SK-N-SH (cell line): ENCODE measurements around the gene FBF1. TPM values are rescaled to one million over a fixed set of nuclear protein-coding genes. Genes with fewer than 3 reads are reported as not detected.

ENCODE experiments used
- CTCF ChIA-PET: fragments of 300-600, 350-600 bp; formaldehyde crosslinking; extraction: SDS; loops from one replicate; lab custom pipeline; 2021; lab: Yijun Ruan, JAX
- POLR2A ChIA-PET: fragments of 350-600 bp; sonication (Branson Sonifier 250); formaldehyde crosslinking; extraction: SDS; loops from one replicate; lab custom pipeline; 2020; ENCODE audit warnings: antibody characterized with exemption, inconsistent platforms; lab: Yijun Ruan, JAX
- DNase-seq: peaks from one replicate; pipeline ENCODE4 v3.0.0; 2012
- H2AFZ ChIP-seq: fragments of 200-600 bp; sonication (generic); 2 replicates; pipeline ENCODE4 v1.8.1; 2016; ENCODE audit warnings: antibody characterized with exemption, mild to moderate bottlenecking, low read depth
- H3F3A ChIP-seq: fragments of 200-600 bp; sonication (generic); replicated peaks from 2 replicates; pipeline ENCODE3; 2016; ENCODE audit warnings: antibody characterized with exemption, mild to moderate bottlenecking; ENCODE audit not compliant: insufficient read depth
- H3K27ac ChIP-seq, 2 experiments: fragments of 200-500 bp in 1 of 2; fragments of 200-600 bp in 1 of 2; sonication (Bioruptor generic) in 1 of 2; sonication (generic), shearing (Covaris generic) in 1 of 2; 2 replicates each; pipeline versions ENCODE4 v1.5.1 to v1.6.1; 2014 to 2016; ENCODE audit warnings: low read depth in 2 of 2, inconsistent platforms in 1 of 2, low read length in 1 of 2, mild to moderate bottlenecking in 1 of 2, mixed read lengths in 1 of 2
- H3K27me3 ChIP-seq: fragments of 200-600 bp; sonication (generic), shearing (Covaris generic); 2 replicates; pipeline ENCODE4 v1.6.1; 2016; ENCODE audit warnings: mixed run types; ENCODE audit not compliant: insufficient read depth
- H3K36me3 ChIP-seq, 2 experiments: fragments of 200-500 bp in 1 of 2; fragments of 200-600 bp in 1 of 2; sonication (Bioruptor generic) in 1 of 2; sonication (generic) in 1 of 2; replicated peaks in 1 of 2; 2 replicates each; pipeline versions ENCODE3 to v1.5.1; 2014 to 2016; ENCODE audit warnings: low read length in 1 of 2, mild to moderate bottlenecking in 1 of 2; ENCODE audit not compliant: insufficient read depth in 2 of 2, control insufficient read depth in 1 of 2
- H3K4me1 ChIP-seq, 2 experiments: fragments of 200-500 bp in 1 of 2; fragments of 200-600 bp in 1 of 2; sonication (Bioruptor generic) in 1 of 2; sonication (generic), shearing (Covaris generic) in 1 of 2; 2 replicates each; pipeline versions ENCODE4 v1.5.1 to v1.6.1; 2014 to 2016; ENCODE audit warnings: low read depth in 1 of 2, low read length in 1 of 2, mixed run types in 1 of 2; ENCODE audit not compliant: insufficient read depth in 2 of 2, control insufficient read depth in 1 of 2
- H3K4me2 ChIP-seq: fragments of 200-600 bp; sonication (generic), shearing (Covaris generic); 2 replicates; pipeline ENCODE4 v1.6.1; 2017; ENCODE audit warnings: mixed run types
- H3K4me3 ChIP-seq, 2 experiments: fragments of 200-500 bp in 1 of 2; fragments of 200-600 bp in 1 of 2; sonication (Bioruptor generic) in 1 of 2; sonication (generic), shearing (Covaris generic) in 1 of 2; 2 replicates each; pipeline versions ENCODE4 v1.5.1 to v1.8.1; 2014 to 2016; ENCODE audit warnings: low read depth in 2 of 2, inconsistent platforms in 1 of 2, low read length in 1 of 2, mild to moderate bottlenecking in 1 of 2, mixed read lengths in 1 of 2, moderate library complexity in 1 of 2
- H3K79me2 ChIP-seq: fragments of 200-600 bp; sonication (generic); 2 replicates; pipeline ENCODE4 v1.8.1; 2017; ENCODE audit warnings: mild to moderate bottlenecking; ENCODE audit not compliant: insufficient read depth
- H3K9ac ChIP-seq: fragments of 200-600 bp; sonication (generic); 2 replicates; pipeline ENCODE4 v1.6.1; 2017; ENCODE audit warnings: mixed run types
- H3K9me2 ChIP-seq: fragments of 200-600 bp; sonication (generic); 2 replicates; pipeline ENCODE4 v1.6.1; 2017; ENCODE audit warnings: mixed run types
- H3K9me3 ChIP-seq: fragments of 200-600 bp; sonication (generic); 2 replicates; pipeline ENCODE4 v1.6.1; 2017; ENCODE audit warnings: mixed run types, mild to moderate bottlenecking, moderate library complexity
- H4K20me1 ChIP-seq: fragments of 200-600 bp; sonication (generic); 2 replicates; pipeline ENCODE4 v1.6.1; 2017; ENCODE audit warnings: mild to moderate bottlenecking, mixed run types; ENCODE audit not compliant: insufficient read depth
- CHD2 ChIP-seq: fragments of 150-350 bp; IDR thresholded peaks from 2 replicates; pipeline ENCODE4 v1.6.1; 2018; ENCODE audit warnings: low read length; ENCODE audit not compliant: partially characterized antibody
- EP300 ChIP-seq, 2 experiments: IDR thresholded peaks; 2 replicates each; pipeline versions ENCODE4 v1.4.0 to v1.6.1; 2012; ENCODE audit warnings: borderline replicate concordance in 1 of 2, low read depth in 1 of 2, low read length in 1 of 2
- FOSL2 ChIP-seq: IDR thresholded peaks from 2 replicates; pipeline ENCODE4 v1.4.0; 2012; ENCODE audit warnings: low read depth, mild to moderate bottlenecking, moderate library complexity, borderline replicate concordance
- FOXJ3 ChIP-seq: sonication (generic); formaldehyde crosslinking; IDR thresholded peaks from 2 replicates; pipeline ENCODE4 v1.5.1; 2020; ENCODE audit warnings: mild to moderate bottlenecking, missing genetic modification reagents
- FOXM1 ChIP-seq: IDR thresholded peaks from 2 replicates; pipeline ENCODE4 v1.4.0; 2012; ENCODE audit warnings: low read depth, mild to moderate bottlenecking
- GATA2 ChIP-seq: sonication (generic); formaldehyde crosslinking; IDR thresholded peaks from 2 replicates; pipeline ENCODE4 v1.5.0; 2020; ENCODE audit warnings: mild to moderate bottlenecking, missing genetic modification reagents
- IRF3 ChIP-seq: fragments of 150-350 bp; IDR thresholded peaks from 2 replicates; pipeline ENCODE4 v1.6.1; 2016; ENCODE audit warnings: mild to moderate bottlenecking, low read depth, low read length
- MEF2A ChIP-seq: IDR thresholded peaks from 2 replicates; pipeline ENCODE4 v1.4.0; 2012; ENCODE audit warnings: low read depth, borderline replicate concordance
- NFIC ChIP-seq: IDR thresholded peaks from 2 replicates; pipeline ENCODE4 v1.4.0; 2012; ENCODE audit warnings: borderline replicate concordance
- NRF1 ChIP-seq: IDR thresholded peaks from 2 replicates; pipeline ENCODE4 v1.6.1; 2012; ENCODE audit warnings: low read depth, mild to moderate bottlenecking, low read length
- PBX3 ChIP-seq: IDR thresholded peaks from 2 replicates; pipeline ENCODE4; 2012
- POLR2AphosphoS5 ChIP-seq: IDR thresholded peaks from 2 replicates; pipeline ENCODE4 v1.6.1; 2012; ENCODE audit warnings: low read depth, low read length
- RCOR1 ChIP-seq: fragments of 150-350 bp; IDR thresholded peaks from 2 replicates; pipeline ENCODE4 v1.6.1; 2017; ENCODE audit warnings: antibody characterized with exemption, low read length
- REST ChIP-seq: IDR thresholded peaks from 2 replicates; pipeline ENCODE4 v1.6.1; 2012; ENCODE audit warnings: mild to moderate bottlenecking, low read depth, low read length, moderate library complexity
- RFX5 ChIP-seq: IDR thresholded peaks from 2 replicates; pipeline ENCODE4 v1.6.1; 2012; ENCODE audit warnings: mild to moderate bottlenecking, improper control_type of control experiment, low read length
- RXRA ChIP-seq: IDR thresholded peaks from 2 replicates; pipeline ENCODE4 v1.4.0; 2012; ENCODE audit warnings: low read depth, mild to moderate bottlenecking, borderline replicate concordance
- SIN3A ChIP-seq: IDR thresholded peaks from 2 replicates; pipeline ENCODE4 v1.6.1; 2012; ENCODE audit warnings: low read depth, mild to moderate bottlenecking, low read length, moderate library complexity, borderline replicate concordance
- SMC3 ChIP-seq: IDR thresholded peaks from 2 replicates; pipeline ENCODE4 v1.6.1; 2012; ENCODE audit warnings: low read depth, low read length, improper control_type of control experiment
- TEAD4 ChIP-seq: IDR thresholded peaks from 2 replicates; pipeline ENCODE4 v1.4.0; 2012; ENCODE audit warnings: mild to moderate bottlenecking, borderline replicate concordance; ENCODE audit not compliant: insufficient read depth
- USF1 ChIP-seq: IDR thresholded peaks from 2 replicates; pipeline ENCODE4 v1.4.0; 2012; ENCODE audit warnings: low read depth, borderline replicate concordance
- ZBTB33 ChIP-seq: IDR thresholded peaks from 2 replicates; pipeline ENCODE4 v1.4.0; 2012; ENCODE audit warnings: low read depth, borderline replicate concordance
- WGBS: methylation state at CpG from one replicate; pipeline ENCODE4 v1.1.6; 2017; ENCODE audit warnings: low lambda C conversion rate; 5-methylcytosine and 5-hydroxymethylcytosine counted together
- polyA plus RNA-seq, 3 experiments: library from polyadenylated mRNA; depleted of rRNA; stranded (reverse); fragments of >200 nt; gene quantifications; 2 replicates each; pipeline ENCODE4 v1.2.3, GENCODE V29; 2012

The FBF1 gene
- polyA plus RNA-seq, 1 of the 3 experiments (the other 2 are of a cell fraction): 19.0 TPM

- no peak for TF ChIP-seq FOXJ3 (CRISPR knock-in tag)
- no peak for TF ChIP-seq NRF1
- TF ChIP-seq GATA2 (CRISPR knock-in tag): no peak
- TF ChIP-seq RCOR1: no peak
- no peak for TF ChIP-seq FOXM1
- no peak for TF ChIP-seq EP300 (IDR thresholded peaks at IDR 0.05; ENCODE audit: borderline replicate concordance in 1 of 2, low read depth in 1 of 2, low read length in 1 of 2)
Measured at GRCh38 chr17:75922173-75922961, 18.5 kb downstream of the FBF1 start (continued).

GRCh38 chr17:75921596-75921995 lies 19.2 kb downstream of the FBF1 start:
- peaks cover 6 to 22% of the 10 kb centered on the region in 2 experiments for H3K36me3 ChIP-seq
- H3K4me2 ChIP-seq: no peak overlapping the region
- H3K9me2 ChIP-seq: no peaks in the 10 kb centered on the region
- no peaks in the 10 kb centered on the region for H3K27me3 ChIP-seq
- CTCF ChIA-PET: interaction anchor here (0.9 to 3.0 kb wide), 9 partner anchors 9 to 96 kb away, joined by 3 to 22 read pairs (median 5); partner anchors contain the start of genes MRPL38 and TRIM47
- no peaks in the 10 kb centered on the region for H3K4me1 ChIP-seq
- no peaks in the 10 kb centered on the region for H4K20me1 ChIP-seq
- no peaks in the 10 kb centered on the region for H3K79me2 ChIP-seq
- 92% methylated on average over 15 of the region's 15 CpGs for WGBS
- POLR2A ChIA-PET: no interaction called here
- no peaks in the 10 kb centered on the region for H3K9me3 ChIP-seq
- TF ChIP-seq SIN3A (no peak), SMC3 (no peak), ZBTB33 (no peak), FOSL2 (no peak), NFIC (no peak), MEF2A (no peak), IRF3 (no peak), RFX5 (no peak), POLR2AphosphoS5 (no peak), PBX3 (no peak), CHD2 (no peak), RXRA (no peak), EP300 (IDR thresholded peaks at IDR 0.05; ENCODE audit: borderline replicate concordance in 1 of 2, low read depth in 1 of 2, low read length in 1 of 2) (no peak), TEAD4 (no peak), REST (no peak), USF1 (no peak)
- H3K9ac ChIP-seq: no peak overlapping the region
- no peak overlapping the region for H3K4me3 ChIP-seq
- DNase-seq: no peak
- no peak overlapping the region for H3K27ac ChIP-seq
- no peaks in the 10 kb centered on the region for H3F3A ChIP-seq
- H2AFZ ChIP-seq: no peak overlapping the region
